T-cell (primary cell): ENCODE results near the gene MS4A12. TPM values are rescaled to one million over a fixed set of nuclear protein-coding genes. Genes with fewer than 3 reads are reported as not detected.

Experiments
- ATAC-seq, 4 experiments: fragments of 200-7000 bp in 3 of 4; fragments of 150-1000 bp in 1 of 4; cut with Tn5 transposase; replicated peaks in 1 of 4; 1 replicate in 3 of 4; 2 replicates in 1 of 4; pipeline ENCODE4 v1.10.0; 2021; ENCODE audit warnings: moderate library complexity in 3 of 4, mild to moderate bottlenecking in 2 of 4, moderate number of reproducible peaks in 1 of 4
- CTCF ChIA-PET, 2 donors: fragments of 300-600 bp; sonication (Branson Sonifier 250); formaldehyde crosslinking; loops; one replicate each; lab custom pipeline; 2022; ENCODE audit warnings: antibody characterized with exemption in 2 of 2; lab: Charles Lee
- POLR2A ChIA-PET, 2 donors: fragments of 300-600 bp; sonication (Branson Sonifier 250); formaldehyde crosslinking; loops; one replicate each; lab custom pipeline; 2022; ENCODE audit warnings: antibody characterized with exemption in 2 of 2; lab: Charles Lee
- DNase-seq, 35 experiments: peaks; one replicate each; pipeline versions ENCODE4 v3.0.0 to v3.0.0-alpha.2; 2013 to 2023
- H3K27ac ChIP-seq: one replicate; pipeline ENCODE4 v1.5.1; 2013; ENCODE audit warnings: low read length
- H3K27me3 ChIP-seq, 2 experiments: replicated peaks in 1 of 2; 1 replicate in 1 of 2; 2 replicates in 1 of 2; pipeline versions ENCODE4 v1.6.1 to v1.7.0; 2013; ENCODE audit warnings: low read length in 1 of 2, mixed read lengths in 1 of 2; ENCODE audit not compliant: control insufficient read depth in 2 of 2, insufficient read depth in 2 of 2; ENCODE audit errors: extremely low read depth in 1 of 2
- H3K36me3 ChIP-seq, 2 donors: 1 replicate in 1 of 2; 2 replicates in 1 of 2; pipeline versions ENCODE4 v1.6.1 to v1.7.0; 2013; ENCODE audit warnings: low read length in 1 of 2; ENCODE audit not compliant: control insufficient read depth in 2 of 2, insufficient read depth in 1 of 2; ENCODE audit errors: extremely low read depth in 1 of 2
- H3K4me1 ChIP-seq, 2 experiments: 1 replicate in 1 of 2; 2 replicates in 1 of 2; pipeline versions ENCODE4 v1.6.1 to v1.7.0; 2013; ENCODE audit warnings: low read length in 2 of 2, mixed read lengths in 1 of 2; ENCODE audit not compliant: insufficient read depth in 2 of 2, control insufficient read depth in 1 of 2; ENCODE audit errors: extremely low read depth in 1 of 2
- H3K4me3 ChIP-seq, 2 donors: 1 replicate in 1 of 2; 2 replicates in 1 of 2; pipeline versions ENCODE4 v1.5.1 to v1.7.0; 2013; ENCODE audit warnings: mild to moderate bottlenecking in 2 of 2, low read length in 1 of 2, moderate library complexity in 1 of 2; ENCODE audit not compliant: control insufficient read depth in 1 of 2; ENCODE audit errors: extremely low read depth in 1 of 2
- H3K9me3 ChIP-seq: 2 replicates; pipeline ENCODE4 v1.7.0; 2013
- H3K27ac Mint-ChIP-seq, 2 donors: one replicate each; pipeline ENCODE4 v1.8.0; 2020 to 2021; ENCODE audit warnings: mild to moderate bottlenecking in 2 of 2, mixed read lengths in 2 of 2
- H3K27me3 Mint-ChIP-seq, 2 donors: one replicate each; pipeline ENCODE4 v1.8.0; 2021 to 2022; ENCODE audit warnings: mixed read lengths in 2 of 2
- H3K36me3 Mint-ChIP-seq: one replicate; pipeline ENCODE4 v1.8.0; 2021; ENCODE audit warnings: mixed read lengths
- H3K4me1 Mint-ChIP-seq, 3 donors: one replicate each; pipeline ENCODE4 v1.8.0; 2020 to 2022; ENCODE audit warnings: mixed read lengths in 3 of 3, mild to moderate bottlenecking in 1 of 3
- H3K4me3 Mint-ChIP-seq, 3 donors: one replicate each; pipeline ENCODE4 v1.8.0; 2020 to 2022; ENCODE audit warnings: mild to moderate bottlenecking in 3 of 3, mixed read lengths in 3 of 3, moderate library complexity in 3 of 3
- H3K9me3 Mint-ChIP-seq, 3 donors: one replicate each; pipeline ENCODE4 v1.8.0; 2020 to 2022; ENCODE audit warnings: mixed read lengths in 3 of 3
- WGBS: methylation state at CpG from one replicate; pipeline ENCODE4 v1.1.5; 2013; ENCODE audit warnings: missing lambda C conversion rate; ENCODE audit not compliant: insufficient coverage; 5-methylcytosine and 5-hydroxymethylcytosine counted together
- total RNA-seq, 35 experiments: library from RNA in 6 of 35; stranded (reverse) in 6 of 35; fragments of 120-200 nt in 1 of 35; gene quantifications; one replicate each; pipeline versions ENCODE4 v1.2.1 to v1.2.4 and lab custom pipeline; 2013 to 2026

The MS4A12 gene
- total RNA-seq, 5 donors from 2014 or later (not counting 1 experiment from before 2014, with no cell fraction given): not detected

GRCh38 chr11:60544077-60544476, 51.5 kb downstream of the MS4A12 start:
- no peaks in the 10 kb centered on the region for H3K4me1 Mint-ChIP-seq
- Histone ChIP-seq H3K9me3 (no peaks in the 10 kb centered on the region), H3K4me3 (no peak overlapping the region), H3K27ac (no peak overlapping the region), H3K27me3 (peaks cover 0 to 9% of the 10 kb centered on the region in 2 experiments), H3K4me1 (no peaks in the 10 kb centered on the region), H3K36me3 (no peaks in the 10 kb centered on the region)
- DNase-seq (no peak), ATAC-seq (no peak)
- no peak overlapping the region for H3K27ac Mint-ChIP-seq
- peaks cover 11 to 22% of the 10 kb centered on the region in 2 donors for H3K27me3 Mint-ChIP-seq
- ChIA-PET POLR2A (no interaction called here), CTCF (no interaction called here)
- WGBS: 81% methylated on average over 3 of the region's 5 CpGs
- H3K36me3 Mint-ChIP-seq: no peaks in the 10 kb centered on the region
- no peak overlapping the region for H3K4me3 Mint-ChIP-seq
- H3K9me3 Mint-ChIP-seq: peaks cover 0 to 6% (median 2%) of the 10 kb centered on the region in 3 donors

Other genes with a start within 250 kb of the MS4A12 start
- 1 to 10 TPM in 1 of 5 donors, under 1 TPM in 1, not detected in 3; 0.54 to 1.0 TPM for gene MS4A4E, start 249.6 kb upstream of the MS4A12 start, total RNA-seq
- gene MS4A4A, start 212.1 kb upstream of the MS4A12 start, total RNA-seq: under 1 TPM in 1 of 5 donors, not detected in 4; 0.26 TPM
- not detected for gene MS4A6E, start 165.5 kb upstream of the MS4A12 start, total RNA-seq
- gene MS4A7, start 114.2 kb upstream of the MS4A12 start, total RNA-seq: 1 to 10 TPM in 1 of 5 donors, under 1 TPM in 3, not detected in 1; 0.43 to 1.0 (median 0.77) TPM
- gene MS4A14, start 96.3 kb upstream of the MS4A12 start, total RNA-seq: under 1 TPM in 1 of 5 donors, not detected in 4; 0.10 TPM
- gene MS4A5, start 63.2 kb upstream of the MS4A12 start, total RNA-seq: not detected
- gene MS4A1, start 36.9 kb upstream of the MS4A12 start, total RNA-seq: 10 to 100 TPM in 4 of 5 donors, 1 to 10 TPM in 1; 5.6 to 54.1 (median 14.5) TPM
- not detected for gene MS4A13, start 22.6 kb downstream of the MS4A12 start, total RNA-seq
- not detected for gene MS4A8, start 206.8 kb downstream of the MS4A12 start, total RNA-seq
- not detected for gene MS4A18, start 231.9 kb downstream of the MS4A12 start, total RNA-seq